GM21447 (cell line): ENCODE results near the gene MARVELD2.
"Not testable (repeated sequence)": the region's sequence is repeated elsewhere in the genome, so short reads cannot be mapped to it uniquely, and the experiment has no call there.

Source experiments
- ATAC-seq: cut with Tn5 transposase; IDR thresholded peaks from one replicate; pipeline ENCODE4 v1.9.1; 2021; ENCODE audit not compliant: unreplicated experiment

The MARVELD2 gene, protein sequence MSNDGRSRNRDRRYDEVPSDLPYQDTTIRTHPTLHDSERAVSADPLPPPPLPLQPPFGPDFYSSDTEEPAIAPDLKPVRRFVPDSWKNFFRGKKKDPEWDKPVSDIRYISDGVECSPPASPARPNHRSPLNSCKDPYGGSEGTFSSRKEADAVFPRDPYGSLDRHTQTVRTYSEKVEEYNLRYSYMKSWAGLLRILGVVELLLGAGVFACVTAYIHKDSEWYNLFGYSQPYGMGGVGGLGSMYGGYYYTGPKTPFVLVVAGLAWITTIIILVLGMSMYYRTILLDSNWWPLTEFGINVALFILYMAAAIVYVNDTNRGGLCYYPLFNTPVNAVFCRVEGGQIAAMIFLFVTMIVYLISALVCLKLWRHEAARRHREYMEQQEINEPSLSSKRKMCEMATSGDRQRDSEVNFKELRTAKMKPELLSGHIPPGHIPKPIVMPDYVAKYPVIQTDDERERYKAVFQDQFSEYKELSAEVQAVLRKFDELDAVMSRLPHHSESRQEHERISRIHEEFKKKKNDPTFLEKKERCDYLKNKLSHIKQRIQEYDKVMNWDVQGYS

GRCh38 chr5:69414885-69415583 lies at the start of gene MARVELD2:
MARVELD2 (plus strand) TSS chr5:69415116; CDS start chr5:69419386, 4,270 bp downstream.
- ATAC-seq = peak; percentile 62

DNA sequence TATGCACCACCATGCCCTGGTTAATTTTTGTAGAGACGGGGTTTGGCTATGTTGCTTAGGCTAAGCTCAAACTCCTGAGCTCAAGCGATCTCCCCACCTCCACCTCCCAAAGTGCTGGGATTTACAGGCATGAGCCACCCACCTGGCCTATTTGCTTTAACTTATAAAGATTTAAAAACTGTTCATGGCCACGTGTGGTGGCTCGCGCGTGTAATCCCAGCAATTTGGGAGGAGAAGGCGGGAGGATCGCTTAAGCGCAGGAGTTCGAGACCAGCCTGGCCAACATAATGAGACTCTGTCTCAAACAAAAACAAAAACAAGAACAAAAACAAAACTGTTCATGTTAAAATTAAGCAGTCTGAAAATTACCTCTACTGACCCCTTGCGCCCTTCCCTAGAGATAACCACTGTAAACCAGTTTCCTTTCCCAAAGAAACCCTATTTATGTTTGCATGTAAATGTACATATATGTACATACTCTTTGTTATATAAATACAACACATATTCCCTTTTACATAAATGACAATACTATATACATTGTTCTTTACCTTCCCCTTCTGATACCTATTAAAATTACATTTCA lies 47.1 kb upstream of the MARVELD2 start:
- no peak for ATAC-seq

DNA sequence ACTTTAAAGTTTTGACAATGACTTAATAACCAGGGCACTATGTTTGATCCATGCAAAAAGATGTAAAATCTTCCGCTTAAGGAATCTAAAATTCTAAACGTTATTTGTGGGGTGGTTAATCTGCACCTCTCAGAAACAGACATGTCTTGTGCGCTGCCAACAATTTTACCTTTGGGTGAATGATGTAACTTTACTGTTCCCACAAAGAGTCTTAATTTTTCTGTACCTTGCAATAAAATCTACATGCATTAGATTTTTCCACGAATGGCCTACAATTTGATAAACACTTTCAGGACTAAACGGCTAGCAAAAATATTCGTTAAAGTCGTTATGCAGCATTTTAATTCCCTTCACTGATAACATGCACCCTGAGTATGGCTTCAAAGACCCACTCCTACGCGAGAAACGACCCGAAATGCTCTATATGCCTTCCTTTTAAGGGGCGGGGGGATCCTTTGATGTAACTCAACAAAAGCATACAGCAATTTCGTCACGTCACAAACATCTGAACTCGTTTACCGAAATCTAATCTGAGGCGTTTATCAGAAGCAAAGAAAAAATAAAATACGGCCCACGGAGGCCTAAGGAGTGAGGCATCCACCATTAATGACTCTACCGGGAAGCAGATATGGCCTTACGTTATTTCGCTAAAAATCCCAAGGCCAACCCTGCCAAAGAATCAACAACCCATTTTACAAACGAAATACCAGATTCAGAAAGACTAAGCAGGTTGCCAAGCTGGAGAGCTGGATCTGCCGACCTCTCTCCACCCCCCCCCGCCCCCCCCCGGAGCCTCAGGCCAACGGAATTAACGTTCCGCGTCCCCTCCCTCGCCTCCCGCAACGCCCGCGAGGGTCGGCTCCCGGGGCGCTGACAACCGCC lies 46.2 kb upstream of the MARVELD2 start:
- ATAC-seq = peak; percentile 21

DNA sequence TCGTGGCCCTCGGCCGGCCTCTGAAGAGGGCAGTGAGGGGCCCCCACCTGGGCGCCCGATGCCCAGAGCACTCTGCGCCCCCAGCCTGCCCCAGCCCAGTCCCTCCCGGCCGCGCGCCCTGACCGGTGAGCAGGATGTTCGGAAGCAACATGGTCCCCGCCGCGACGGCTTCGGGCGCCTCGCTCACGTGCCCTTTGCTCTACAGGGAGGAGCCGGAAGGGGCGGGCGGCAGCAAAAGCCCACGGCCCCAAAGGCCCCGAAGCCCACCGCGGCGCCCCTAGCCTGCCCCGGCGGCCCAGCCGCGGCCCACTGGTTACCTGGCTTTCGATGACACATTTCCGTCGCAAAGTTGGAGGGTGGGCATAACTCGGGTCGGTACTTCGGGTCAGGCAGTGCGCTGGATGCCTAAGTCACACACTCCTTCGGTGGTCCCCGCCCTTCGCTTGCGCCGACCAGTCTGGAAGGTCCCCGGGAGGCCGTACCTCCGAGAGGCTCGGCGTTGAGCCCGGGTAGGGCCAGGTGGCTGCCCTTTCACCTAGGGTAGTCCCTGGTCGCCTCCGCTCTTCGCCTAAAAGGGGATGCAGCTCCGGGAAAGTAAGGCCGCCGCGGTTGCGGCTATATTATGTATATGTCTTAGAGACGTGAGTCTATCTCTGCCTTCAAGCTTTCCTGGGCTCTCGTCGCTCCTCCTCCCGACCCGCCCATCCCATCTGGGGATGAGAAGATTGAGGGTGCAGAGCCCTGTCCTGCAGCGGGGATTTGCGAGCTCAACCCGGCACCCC lies 45.4 kb upstream of the MARVELD2 start, which contains the start of the genes AK6, RAD17 and TAF9:
TSS of gene AK6 (minus strand) at position 181 of the 782 bp plus-strand sequence. CDS start at position 151, 30 bp downstream.
TSS of gene RAD17 (plus strand) at position 479 of the 782 bp plus-strand sequence. CDS start 2,391 bp downstream, outside the sequence.
TSS of gene TAF9 (minus strand) at position 181 of the 782 bp plus-strand sequence. CDS start 3,783 bp downstream, outside the sequence.
- peak; percentile 89 for ATAC-seq

DNA sequence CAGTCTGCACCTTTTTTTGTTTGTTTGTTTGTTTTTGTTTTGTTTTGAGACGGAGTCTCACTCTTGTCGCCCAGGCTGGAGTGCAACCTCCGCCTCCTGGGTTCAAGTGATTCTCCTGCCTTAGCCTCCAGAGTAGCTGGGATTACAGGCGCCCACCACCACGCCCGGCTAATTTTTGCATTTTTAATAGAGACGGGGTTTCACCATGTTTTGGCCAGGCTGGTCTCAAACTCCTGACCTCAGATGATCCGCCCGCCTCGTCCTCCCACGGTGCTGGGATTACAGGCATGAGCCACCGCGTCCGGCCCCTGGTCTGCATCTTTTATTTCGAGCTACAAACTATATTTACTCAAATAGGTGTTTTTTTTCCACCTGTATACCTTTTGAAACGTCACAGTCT lies 44.6 kb upstream of the MARVELD2 start:
- ATAC-seq = not testable (repeated sequence)

- ATAC-seq = no peak
Measured at GRCh38 chr5:69372394-69372793, 42.5 kb upstream of the MARVELD2 start.

DNA sequence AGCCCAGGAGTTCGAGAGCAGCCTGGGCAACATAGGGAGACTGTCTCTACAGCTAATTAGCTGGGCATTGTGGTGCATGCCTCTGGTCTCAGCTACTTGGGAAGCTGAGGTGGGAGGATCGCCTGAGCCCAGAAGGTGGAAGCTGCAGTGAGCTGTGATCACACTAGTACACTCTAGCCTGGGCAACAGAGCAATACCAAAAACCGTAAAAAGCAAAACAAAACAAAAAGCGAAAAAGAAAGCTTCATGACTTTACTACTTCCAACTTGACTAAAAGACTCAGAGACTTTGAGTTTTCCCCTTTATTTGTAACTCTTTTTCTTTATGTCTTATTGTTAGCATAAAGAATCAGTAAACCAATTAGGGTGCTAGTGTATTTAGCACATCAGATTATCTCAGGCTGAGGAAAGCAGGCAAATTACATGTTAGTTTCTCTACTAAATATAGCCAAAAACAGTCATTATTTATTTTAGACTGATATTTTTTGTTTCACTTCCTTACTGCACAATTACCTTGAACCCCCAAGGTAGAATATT lies 39.9 kb upstream of the MARVELD2 start:
- ATAC-seq = peak; percentile 65

GRCh38 chr5:69378376-69378775 lies 36.5 kb upstream of the MARVELD2 start:
- ATAC-seq = no peak

GRCh38 chr5:69404659-69405330 lies 10.1 kb upstream of the MARVELD2 start:
- no peak for ATAC-seq

GRCh38 chr5:69415584-69415958 lies 655 bp downstream of the MARVELD2 start:
- no peak for ATAC-seq

DNA sequence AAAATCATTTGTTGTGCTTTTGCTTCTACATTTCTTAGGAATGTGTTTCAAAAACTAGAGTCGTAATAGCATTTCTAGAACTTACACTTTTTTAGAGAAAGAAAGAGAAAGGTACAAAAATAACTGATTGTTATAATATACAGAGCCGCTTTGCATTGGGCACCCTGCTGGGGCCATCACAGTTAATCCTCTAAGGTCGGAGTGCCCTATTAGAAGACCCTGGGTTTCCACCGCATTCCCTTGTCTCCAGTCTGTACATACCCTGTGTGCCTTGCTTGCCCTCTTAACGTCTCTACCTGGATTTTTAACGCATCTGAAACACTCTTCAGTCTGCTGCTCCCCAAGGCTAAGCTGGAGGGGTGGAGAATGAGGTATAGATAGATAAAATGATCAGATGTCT lies 1.3 kb downstream of the MARVELD2 start:
- ATAC-seq = no peak

GRCh38 chr5:69416699-69417098 lies 1.8 kb downstream of the MARVELD2 start:
- no peak for ATAC-seq

DNA sequence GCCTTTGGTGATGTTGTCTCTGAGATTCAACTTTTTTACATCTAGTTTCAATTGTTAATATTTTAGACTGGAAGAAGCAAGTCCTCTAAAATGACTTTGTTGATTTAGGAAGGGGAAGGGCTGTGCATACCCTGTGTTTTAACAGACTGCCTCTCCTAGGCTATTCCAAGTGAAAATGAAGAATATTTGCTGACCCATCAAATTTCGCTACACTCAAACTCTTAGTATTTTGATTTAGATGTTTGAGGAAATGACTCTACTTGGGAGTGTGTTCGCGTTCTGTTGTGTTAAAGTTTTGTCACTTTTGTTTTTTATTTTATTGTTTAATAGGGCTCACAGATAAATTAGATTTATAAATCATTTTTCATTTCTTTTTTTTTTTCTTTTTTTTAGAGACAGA lies 3.6 kb downstream of the MARVELD2 start:
- no peak for ATAC-seq

DNA sequence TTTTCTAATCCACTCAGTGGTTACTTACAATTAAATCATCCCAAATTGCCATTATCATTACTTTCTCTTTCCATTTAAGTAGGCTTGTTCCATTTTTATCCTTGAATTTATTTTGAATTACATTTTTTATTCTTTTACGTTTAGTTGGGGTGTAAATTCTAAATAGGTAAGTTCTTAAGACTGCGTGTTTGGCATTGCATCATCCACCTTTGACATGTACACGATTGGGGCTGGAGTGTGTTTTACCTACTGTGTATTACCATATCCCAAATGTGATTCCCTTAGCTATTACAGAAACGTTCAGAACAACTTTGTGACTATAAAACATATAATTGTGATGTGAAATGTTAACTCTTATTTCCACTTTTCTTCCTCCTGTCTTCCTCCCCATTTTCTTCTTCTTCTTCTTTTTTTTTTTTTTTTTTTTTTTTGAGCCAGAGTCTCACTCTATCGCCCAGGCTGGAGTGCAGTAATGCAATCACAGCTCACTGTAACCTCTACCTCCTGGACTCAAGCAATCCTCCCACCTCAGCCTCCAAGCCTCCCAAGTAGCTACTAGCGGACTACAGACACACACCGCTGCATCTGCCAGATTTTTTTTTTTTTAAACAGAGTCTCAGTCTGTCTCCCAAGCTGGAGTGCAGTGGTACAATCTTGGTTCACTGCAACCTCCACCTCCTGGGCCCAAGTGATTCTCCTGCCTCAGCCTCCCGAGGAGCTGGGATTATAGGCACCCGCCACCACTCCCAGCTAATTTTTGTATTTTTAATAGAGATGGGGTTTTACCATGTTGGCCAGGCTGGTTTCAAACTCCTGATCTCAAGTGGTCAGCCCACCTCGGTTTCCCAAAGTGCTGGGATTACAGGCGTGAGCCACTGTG lies 16.7 kb downstream of the MARVELD2 start:
- no peak for ATAC-seq

DNA sequence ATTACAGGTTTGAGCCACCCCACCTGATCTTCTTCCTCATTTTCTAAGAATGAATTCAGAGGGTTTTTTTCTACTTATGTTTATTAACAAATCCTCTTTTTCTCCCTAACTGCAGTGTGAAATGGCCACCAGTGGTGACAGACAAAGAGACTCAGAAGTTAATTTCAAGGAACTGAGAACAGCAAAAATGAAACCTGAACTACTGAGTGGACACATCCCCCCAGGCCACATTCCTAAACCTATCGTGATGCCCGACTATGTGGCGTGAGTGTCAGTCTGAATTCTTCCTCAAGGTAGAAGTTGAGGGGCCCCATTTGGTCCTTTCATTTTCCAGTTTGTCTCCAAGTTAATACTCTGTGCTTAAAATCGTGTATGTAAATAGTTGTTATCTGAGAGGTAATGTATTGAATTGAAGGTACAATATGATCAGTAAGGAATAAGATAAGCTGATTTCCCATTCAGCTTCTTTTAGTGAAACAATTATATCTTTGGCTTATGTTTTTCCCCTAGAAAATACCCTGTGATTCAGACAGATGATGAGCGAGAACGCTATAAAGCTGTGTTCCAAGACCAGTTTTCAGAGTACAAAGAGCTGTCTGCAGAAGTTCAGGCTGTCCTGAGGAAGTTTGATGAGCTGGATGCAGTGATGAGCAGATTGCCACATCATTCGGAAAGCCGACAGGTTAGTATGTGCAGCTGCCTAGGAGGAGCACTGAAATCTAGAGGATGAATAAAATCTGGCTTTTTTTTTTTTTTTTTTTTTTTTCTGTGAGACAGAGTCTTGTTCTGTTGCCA lies 17.7 kb downstream of the MARVELD2 start:
- peak; percentile 77 for ATAC-seq

DNA sequence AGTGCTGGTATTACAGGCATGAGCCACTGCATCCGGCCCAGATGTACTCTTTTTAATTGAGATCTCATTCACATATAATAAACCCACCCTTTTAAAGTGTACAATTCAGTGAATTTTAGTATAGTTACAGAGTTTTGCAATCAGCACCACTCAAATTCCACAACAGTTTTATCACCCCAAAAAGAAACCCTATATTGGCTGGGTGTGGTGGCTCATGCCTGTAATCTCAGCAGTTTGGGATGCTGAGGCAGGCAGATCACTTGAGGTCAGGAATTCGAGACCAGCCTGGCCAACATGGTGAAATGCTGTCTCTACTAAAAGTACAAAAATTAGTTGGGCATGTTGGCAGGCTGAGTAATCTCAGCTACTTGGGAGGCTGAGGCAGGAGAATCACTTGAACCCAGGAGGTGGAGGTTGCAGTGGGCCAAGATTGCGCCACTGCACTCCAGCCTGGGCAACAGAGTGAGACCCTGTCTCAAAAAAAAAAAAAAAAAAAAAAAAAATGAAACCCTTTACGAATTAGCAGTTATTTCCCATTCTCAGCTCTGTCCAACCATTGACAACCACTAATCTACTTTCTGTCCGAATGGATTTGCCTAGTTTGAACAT lies 20.5 kb downstream of the MARVELD2 start:
- ATAC-seq = not testable (repeated sequence)
